ENCODE measurements around the gene PPP1R14B.

The PPP1R14B gene

GRCh38 chr11:64245797-64246620 is 734 bp downstream of the PPP1R14B start:
- DNase-seq (ENCODE audit: low read depth, low spot score): no peak
- Histone ChIP-seq H3K9me3 (ENCODE audit: low read depth, low read length) (no peaks in the 10 kb centered on the region), H3K4me3 (peak overlapping the region; percentile 99), H3K36me3 (ENCODE audit: insufficient read depth, low read length) (peaks cover 4% of the 10 kb centered on the region; the same call in 1 of the 2 replicates), H3K9ac (ENCODE audit: insufficient read length) (peak overlapping the region; percentile 92), H3K27ac (0 out of 2 replicates have a peak overlapping the region, but pooled peaks have one; percentile 50)
- TF ChIP-seq EZH2 (IDR thresholded peaks at IDR 0.05) (no peak), POLR2AphosphoS5 (IDR thresholded peaks at IDR 0.05; ENCODE audit: borderline replicate concordance, low read depth, low read length) (no peak), FOXP2 (optimal IDR thresholded peaks at IDR 0.05; ENCODE audit: control extremely low read depth, extremely low read length, insufficient read depth) (no peak)

- DNase-seq (ENCODE audit: low read depth, low spot score): no peak
- peak overlapping the region; percentile 25; the same call in 1 of the 2 replicates for H3K27ac ChIP-seq
- peak overlapping the region; percentile 92 for H3K9ac ChIP-seq (ENCODE audit: insufficient read length)
Measured at GRCh38 chr11:64245401-64245796, 1.3 kb downstream of the PPP1R14B start.

GRCh38 chr11:64244966-64245365 is 1.8 kb downstream of the PPP1R14B start:
- peak overlapping the region; percentile 25; the same call in 1 of the 2 replicates for H3K27ac ChIP-seq
- DNase-seq (ENCODE audit: low read depth, low spot score): no peak
- peaks cover 4% of the 10 kb centered on the region; the same call in 1 of the 2 replicates for H3K36me3 ChIP-seq (ENCODE audit: insufficient read depth, low read length)
- peak overlapping the region; percentile 99 for H3K4me3 ChIP-seq
- peak; percentile 39; the same call in 1 of the 2 replicates for TF ChIP-seq POLR2AphosphoS5 (IDR thresholded peaks at IDR 0.05; ENCODE audit: borderline replicate concordance, low read depth, low read length)
- no peak for TF ChIP-seq FOXP2 (optimal IDR thresholded peaks at IDR 0.05; ENCODE audit: control extremely low read depth, extremely low read length, insufficient read depth)
- H3K9ac ChIP-seq (ENCODE audit: insufficient read length): peak overlapping the region; percentile 92
- H3K9me3 ChIP-seq (ENCODE audit: low read depth, low read length): no peaks in the 10 kb centered on the region

More at GRCh38 chr11:64245401-64245796, 1.3 kb downstream of the PPP1R14B start:
- Histone ChIP-seq H3K36me3 (ENCODE audit: insufficient read depth, low read length) (peaks cover 4% of the 10 kb centered on the region; the same call in 1 of the 2 replicates), H3K4me3 (peak overlapping the region; percentile 99), H3K9me3 (ENCODE audit: low read depth, low read length) (no peaks in the 10 kb centered on the region)
- no peak for TF ChIP-seq EZH2 (IDR thresholded peaks at IDR 0.05)
- TF ChIP-seq FOXP2 (optimal IDR thresholded peaks at IDR 0.05; ENCODE audit: control extremely low read depth, extremely low read length, insufficient read depth): no peak
- no peak for TF ChIP-seq POLR2AphosphoS5 (IDR thresholded peaks at IDR 0.05; ENCODE audit: borderline replicate concordance, low read depth, low read length)

GRCh38 chr11:64244107-64244506 is 2.6 kb downstream of the PPP1R14B start:
- Histone ChIP-seq H3K9ac (ENCODE audit: insufficient read length) (no peak overlapping the region), H3K4me3 (no peak overlapping the region), H3K9me3 (ENCODE audit: low read depth, low read length) (no peaks in the 10 kb centered on the region), H3K36me3 (ENCODE audit: insufficient read depth, low read length) (peaks cover 4% of the 10 kb centered on the region; the same call in 1 of the 2 replicates), H3K27ac (peak overlapping the region; percentile 25; the same call in 1 of the 2 replicates)
- TF ChIP-seq EZH2 (IDR thresholded peaks at IDR 0.05): no peak
- no peak; the same call in 1 of the 2 replicates for TF ChIP-seq POLR2AphosphoS5 (IDR thresholded peaks at IDR 0.05; ENCODE audit: borderline replicate concordance, low read depth, low read length)
- TF ChIP-seq FOXP2 (optimal IDR thresholded peaks at IDR 0.05; ENCODE audit: control extremely low read depth, extremely low read length, insufficient read depth): no peak
- DNase-seq (ENCODE audit: low read depth, low spot score): no peak

GRCh38 chr11:64243236-64243854 is 3.4 kb downstream of the PPP1R14B start:
- Histone ChIP-seq H3K9ac (ENCODE audit: insufficient read length) (no peak overlapping the region), H3K36me3 (ENCODE audit: insufficient read depth, low read length) (peaks cover 4% of the 10 kb centered on the region; the same call in 1 of the 2 replicates), H3K9me3 (ENCODE audit: low read depth, low read length) (no peaks in the 10 kb centered on the region), H3K4me3 (no peak overlapping the region), H3K27ac (peak overlapping the region; percentile 42; the same call in 1 of the 2 replicates)
- no peak for TF ChIP-seq FOXP2 (optimal IDR thresholded peaks at IDR 0.05; ENCODE audit: control extremely low read depth, extremely low read length, insufficient read depth)
- TF ChIP-seq POLR2AphosphoS5 (IDR thresholded peaks at IDR 0.05; ENCODE audit: borderline replicate concordance, low read depth, low read length): peak; percentile 14
- TF ChIP-seq EZH2 (IDR thresholded peaks at IDR 0.05): no peak
- no peak for DNase-seq (ENCODE audit: low read depth, low spot score)

- Histone ChIP-seq H3K36me3 (ENCODE audit: insufficient read depth, low read length) (peaks cover 9% of the 10 kb centered on the region; the same call in 1 of the 2 replicates), H3K4me3 (peak overlapping the region; percentile 99), H3K27ac (no peak overlapping the region; the same call in 1 of the 2 replicates), H3K9ac (ENCODE audit: insufficient read length) (peak overlapping the region; percentile 80), H3K9me3 (ENCODE audit: low read depth, low read length) (no peaks in the 10 kb centered on the region)
- DNase-seq (ENCODE audit: low read depth, low spot score): peak; percentile 91
- TF ChIP-seq FOXP2 (optimal IDR thresholded peaks at IDR 0.05; ENCODE audit: control extremely low read depth, extremely low read length, insufficient read depth) (no peak), POLR2AphosphoS5 (IDR thresholded peaks at IDR 0.05; ENCODE audit: borderline replicate concordance, low read depth, low read length) (peak; percentile 61; the same call in 1 of the 2 replicates)
Measured at GRCh38 chr11:64241491-64242374, 5.0 kb downstream of the PPP1R14B start.

- Histone ChIP-seq H3K36me3 (ENCODE audit: insufficient read depth, low read length) (peaks cover 9% of the 10 kb centered on the region; the same call in 1 of the 2 replicates), H3K4me3 (peak overlapping the region; percentile 99), H3K9ac (ENCODE audit: insufficient read length) (peak overlapping the region; percentile 87), H3K9me3 (ENCODE audit: low read depth, low read length) (no peaks in the 10 kb centered on the region), H3K27ac (peak overlapping the region; percentile 93)
- TF ChIP-seq FOXP2 (optimal IDR thresholded peaks at IDR 0.05; ENCODE audit: control extremely low read depth, extremely low read length, insufficient read depth): no peak
- no peak for DNase-seq (ENCODE audit: low read depth, low spot score)
Measured at GRCh38 chr11:64241241-64241490, 5.6 kb downstream of the PPP1R14B start.
